GM23338 (cell line): ENCODE data around the gene MYH7. TPM values are rescaled to one million over a fixed set of nuclear protein-coding genes. Genes with fewer than 3 reads are reported as not detected.

Source experiments
- ATAC-seq: fragments of 200-7000 bp; cut with Tn5 transposase; 3 replicates; pipeline ENCODE4 v1.9.1; 2020
- DNase-seq: peaks from one replicate; pipeline ENCODE4 v3.0.0-alpha.2; 2015; ENCODE audit warnings: low spot score
- H2AFZ ChIP-seq: fragments of 200-600 bp; sonication (generic); 2 replicates; pipeline ENCODE4 v1.8.0; 2016; ENCODE audit warnings: antibody characterized with exemption, mild to moderate bottlenecking, moderate library complexity
- H3F3A ChIP-seq: fragments of 200-600 bp; sonication (generic); replicated peaks from 2 replicates; pipeline ENCODE4 v1.8.0; 2017; ENCODE audit warnings: antibody characterized with exemption, mixed run types, low read depth
- H3K27ac ChIP-seq: fragments of 200-600 bp; sonication (generic); 2 replicates; pipeline ENCODE4 v1.6.1; 2016; ENCODE audit warnings: low read depth
- H3K27me3 ChIP-seq: fragments of 200-600 bp; sonication (generic); 2 replicates; pipeline ENCODE4 v1.8.0; 2016; ENCODE audit warnings: mild to moderate bottlenecking, mixed run types, moderate library complexity; ENCODE audit not compliant: insufficient read depth
- H3K36me3 ChIP-seq: fragments of 200-600 bp; sonication (generic); 2 replicates; pipeline ENCODE4 v1.8.0; 2016; ENCODE audit warnings: mild to moderate bottlenecking; ENCODE audit not compliant: insufficient read depth
- H3K4me1 ChIP-seq: fragments of 200-600 bp; sonication (generic); 2 replicates; pipeline ENCODE4 v1.8.0; 2016; ENCODE audit warnings: mild to moderate bottlenecking, moderate library complexity; ENCODE audit not compliant: insufficient read depth
- H3K4me2 ChIP-seq: fragments of 200-600 bp; sonication (generic); 2 replicates; pipeline ENCODE4 v1.7.1; 2017; ENCODE audit warnings: mixed run types
- H3K4me3 ChIP-seq: fragments of 200-600 bp; sonication (generic); 2 replicates; pipeline ENCODE4 v1.6.1; 2016; ENCODE audit warnings: mixed run types
- H3K79me2 ChIP-seq: fragments of 200-600 bp; sonication (generic); replicated peaks from 2 replicates; pipeline ENCODE4 v1.8.0; 2017; ENCODE audit warnings: mild to moderate bottlenecking; ENCODE audit not compliant: insufficient read depth
- H3K9me2 ChIP-seq: fragments of 200-600 bp; sonication (generic); 2 replicates; pipeline ENCODE4 v1.8.0; 2017; ENCODE audit not compliant: insufficient read depth
- H4K20me1 ChIP-seq: fragments of 200-600 bp; sonication (generic); replicated peaks from 2 replicates; pipeline ENCODE4 v1.8.0; 2017; ENCODE audit warnings: mild to moderate bottlenecking; ENCODE audit not compliant: insufficient read depth
- H3K27ac Mint-ChIP-seq: 2 replicates; pipeline ENCODE4 v1.8.0; 2020; ENCODE audit warnings: inconsistent platforms, mild to moderate bottlenecking, moderate library complexity, mixed read lengths
- H3K27me3 Mint-ChIP-seq: 3 replicates; pipeline ENCODE4 v1.8.0; 2022; ENCODE audit warnings: low read depth, mild to moderate bottlenecking, moderate library complexity, mixed read lengths, inconsistent platforms; ENCODE audit not compliant: insufficient read depth, poor library complexity
- H3K36me3 Mint-ChIP-seq: 3 replicates; pipeline ENCODE4 v1.8.0; 2021; ENCODE audit warnings: low read depth, mild to moderate bottlenecking, inconsistent platforms, moderate library complexity, mixed read lengths
- H3K4me1 Mint-ChIP-seq: 3 replicates; pipeline ENCODE4 v1.8.0; 2020; ENCODE audit warnings: mild to moderate bottlenecking, inconsistent platforms, mixed read lengths
- H3K4me3 Mint-ChIP-seq: 3 replicates; pipeline ENCODE4 v1.8.0; 2021; ENCODE audit warnings: moderate library complexity, mild to moderate bottlenecking, inconsistent platforms, mixed read lengths
- H3K9me3 Mint-ChIP-seq: 3 replicates; pipeline ENCODE4 v1.8.0; 2020; ENCODE audit warnings: moderate library complexity, mild to moderate bottlenecking, inconsistent platforms, mixed read lengths
- CREB1 ChIP-seq: fragments of 250-450 bp; sonication (Bioruptor Pico); IDR thresholded peaks from 2 replicates; pipeline ENCODE4 v1.5.0; 2020; ENCODE audit warnings: low read depth, mild to moderate bottlenecking, moderate library complexity
- ETS1 ChIP-seq: IDR thresholded peaks from 2 replicates; pipeline ENCODE4 v1.6.1; 2016; ENCODE audit warnings: antibody characterized with exemption
- NANOG ChIP-seq: IDR thresholded peaks from 2 replicates; pipeline ENCODE4 v1.6.1; 2016; ENCODE audit warnings: antibody characterized with exemption, borderline replicate concordance
- POLR2AphosphoS5 ChIP-seq: IDR thresholded peaks from 2 replicates; pipeline ENCODE4 v1.6.1; 2016; ENCODE audit warnings: antibody characterized with exemption, low read depth
- REST ChIP-seq: IDR thresholded peaks from one replicate; pipeline ENCODE4 v1.6.1; 2018; ENCODE audit warnings: antibody characterized with exemption; ENCODE audit not compliant: unreplicated experiment
- STAT1 ChIP-seq: IDR thresholded peaks from one replicate; pipeline ENCODE4 v1.6.1; 2016; ENCODE audit warnings: antibody characterized with exemption; ENCODE audit not compliant: unreplicated experiment
- ZNF114 ChIP-seq: fragments of 250-450 bp; sonication (Bioruptor Pico); IDR thresholded peaks from 2 replicates; pipeline ENCODE4 v1.5.0; 2020; ENCODE audit warnings: mild to moderate bottlenecking, moderate library complexity
- polyA plus RNA-seq: library from polyadenylated mRNA; unstranded; fragments of >200 nt; fragmentation: Nextera tagmentation; extraction: Ambion mirVana; gene quantifications from 2 replicates; pipeline ENCODE4 v1.2.1, GENCODE V29; 2016
- total RNA-seq: library from RNA; depleted of rRNA; stranded (reverse); fragments of >200 nt; shearing (Covaris generic); gene quantifications from 2 replicates; pipeline ENCODE4 v1.2.3, GENCODE V29; 2014
- TF ChIP-seq, protein P1 (sequence below), 2 experiments: fragments of 200-600 bp in 1 of 2; sonication (generic) in 1 of 2; conservative IDR thresholded peaks; 2 replicates each; pipeline versions ENCODE4 v1.5.1 to v1.6.1; 2016 to 2017; ENCODE audit warnings: antibody characterized with exemption in 2 of 2, low read depth in 2 of 2, mild to moderate bottlenecking in 2 of 2, moderate library complexity in 1 of 2

The MYH7 gene
- total and polyA plus RNA-seq, 2 experiments from 2014 or later = not detected

- peak overlapping the region; percentile 73 for H3K4me3 ChIP-seq
- peaks cover 17% of the 10 kb centered on the region for H3K79me2 ChIP-seq
- H3K9me2 ChIP-seq = 0 out of 2 replicates have a peak, but pooled peaks cover 3% of the 10 kb centered on the region
- Mint-ChIP-seq H3K27ac (no peak overlapping the region), H3K4me1 (peaks cover 6% of the 10 kb centered on the region; the same call in 1 of the 3 replicates), H3K4me3 (no peak overlapping the region), H3K27me3 (peaks cover 2% of the 10 kb centered on the region), H3K36me3 (peaks cover 41% of the 10 kb centered on the region), H3K9me3 (no peaks in the 10 kb centered on the region)
- H3K27me3 ChIP-seq = no peaks in the 10 kb centered on the region
- no peak overlapping the region for H2AFZ ChIP-seq
- H3F3A ChIP-seq = peaks cover 11% of the 10 kb centered on the region
- no peak for TF ChIP-seq STAT1
- peaks cover 4% of the 10 kb centered on the region; the same call in 1 of the 2 replicates for H3K4me1 ChIP-seq
- ATAC-seq = peak; percentile 11
- H3K36me3 ChIP-seq = peaks cover 33% of the 10 kb centered on the region
- H3K4me2 ChIP-seq = peak overlapping the region; percentile 99
- H4K20me1 ChIP-seq = peaks cover 1% of the 10 kb centered on the region; the same call in 1 of the 2 replicates
- no peak for DNase-seq
- peak overlapping the region; percentile 32; the same call in 1 of the 2 replicates for H3K27ac ChIP-seq
These were observed 34.5 kb upstream of the MYH7 start for GRCh38 chr14:23469906-23470403.

GRCh38 chr14:23469127-23469905, 33.9 kb upstream of the MYH7 start, which contains the start of gene NGDN:
NGDN (plus strand) TSS chr14:23469703; CDS start chr14:23469716, 13 bp downstream.
- peaks cover 7% of the 10 kb centered on the region; the same call in 1 of the 2 replicates for H3F3A ChIP-seq
- H4K20me1 ChIP-seq = no peaks in the 10 kb centered on the region
- peaks cover 6% of the 10 kb centered on the region; the same call in 1 of the 3 replicates for H3K4me1 Mint-ChIP-seq
- peaks cover 4% of the 10 kb centered on the region; the same call in 1 of the 2 replicates for H3K4me1 ChIP-seq
- peaks cover 17% of the 10 kb centered on the region for H3K79me2 ChIP-seq
- DNase-seq (peak; percentile 99), ATAC-seq (peak; percentile 96)
- peak within 1 kb of the TSS; percentile 99 for H3K4me2 ChIP-seq
- H3K4me3 Mint-ChIP-seq = no peak within 1 kb of the TSS
- H3K27ac Mint-ChIP-seq = no peak within 1 kb of the TSS
- 0 out of 2 replicates have a peak, but pooled peaks cover 3% of the 10 kb centered on the region for H3K9me2 ChIP-seq
- no peaks in the 10 kb centered on the region for H3K9me3 Mint-ChIP-seq
- H3K27me3 ChIP-seq = no peaks in the 10 kb centered on the region
- H3K27me3 Mint-ChIP-seq = peaks cover 2% of the 10 kb centered on the region
- peak within 1 kb of the TSS; percentile 39 for H3K27ac ChIP-seq
- H3K36me3 Mint-ChIP-seq = peaks cover 34% of the 10 kb centered on the region
- H3K4me3 ChIP-seq = peak within 1 kb of the TSS; percentile 73
- H2AFZ ChIP-seq = peak within 1 kb of the TSS; percentile 1; the same call in 1 of the 2 replicates
- TF ChIP-seq ETS1 (peak; percentile 51; the same call in 1 of the 2 replicates), POLR2AphosphoS5 (peak; percentile 44; the same call in 1 of the 2 replicates), ZNF114 (CRISPR knock-in tag) (peak; percentile 93; the same call in 1 of the 2 replicates), REST (peak; percentile 11), NANOG (no peak), STAT1 (no peak), CREB1 (peak; percentile 94)
- TF ChIP-seq, protein P1, sequence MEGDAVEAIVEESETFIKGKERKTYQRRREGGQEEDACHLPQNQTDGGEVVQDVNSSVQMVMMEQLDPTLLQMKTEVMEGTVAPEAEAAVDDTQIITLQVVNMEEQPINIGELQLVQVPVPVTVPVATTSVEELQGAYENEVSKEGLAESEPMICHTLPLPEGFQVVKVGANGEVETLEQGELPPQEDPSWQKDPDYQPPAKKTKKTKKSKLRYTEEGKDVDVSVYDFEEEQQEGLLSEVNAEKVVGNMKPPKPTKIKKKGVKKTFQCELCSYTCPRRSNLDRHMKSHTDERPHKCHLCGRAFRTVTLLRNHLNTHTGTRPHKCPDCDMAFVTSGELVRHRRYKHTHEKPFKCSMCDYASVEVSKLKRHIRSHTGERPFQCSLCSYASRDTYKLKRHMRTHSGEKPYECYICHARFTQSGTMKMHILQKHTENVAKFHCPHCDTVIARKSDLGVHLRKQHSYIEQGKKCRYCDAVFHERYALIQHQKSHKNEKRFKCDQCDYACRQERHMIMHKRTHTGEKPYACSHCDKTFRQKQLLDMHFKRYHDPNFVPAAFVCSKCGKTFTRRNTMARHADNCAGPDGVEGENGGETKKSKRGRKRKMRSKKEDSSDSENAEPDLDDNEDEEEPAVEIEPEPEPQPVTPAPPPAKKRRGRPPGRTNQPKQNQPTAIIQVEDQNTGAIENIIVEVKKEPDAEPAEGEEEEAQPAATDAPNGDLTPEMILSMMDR (conservative IDR thresholded peaks at IDR 0.05; ENCODE audit: low read depth in 2 of 2) = peak; percentile 65 to 81
- peaks cover 27% of the 10 kb centered on the region for H3K36me3 ChIP-seq
